Naive thymus-derived CD4-positive, alpha-beta T cell (primary cell): Measurements from ENCODE around the gene LPIN3. TPM values are rescaled to one million over a fixed set of nuclear protein-coding genes. Genes with fewer than 3 reads are reported as not detected.

Experiments
- ATAC-seq: fragments of 150-1000 bp; cut with Tn5 transposase; 2 replicates; pipeline ENCODE4 v1.10.0; 2021; ENCODE audit warnings: mild to moderate bottlenecking, moderate library complexity
- CTCF ChIA-PET: fragments of 350-600 bp; sonication (Branson Sonifier 250); formaldehyde crosslinking; loops from one replicate; lab custom pipeline; 2021; ENCODE audit warnings: antibody characterized with exemption; lab: Charles Lee
- POLR2A ChIA-PET: fragments of 350-600 bp; sonication (Branson Sonifier 250); formaldehyde crosslinking; loops from one replicate; lab custom pipeline; 2021; ENCODE audit warnings: antibody characterized with exemption, inconsistent platforms; lab: Charles Lee
- DNase-seq, 9 donors: peaks; one replicate each; pipeline versions ENCODE4 v3.0.0 to v3.0.0-alpha.2; 2020 to 2022; ENCODE audit warnings: mixed read lengths in 1 of 9
- H3K27ac ChIP-seq: one replicate; pipeline ENCODE4 v1.7.0; 2013; ENCODE audit warnings: mild to moderate bottlenecking, low read depth, low read length, moderate library complexity
- H3K27me3 ChIP-seq, 2 donors: one replicate each; pipeline ENCODE4 v1.7.0; 2013; ENCODE audit warnings: low read length in 2 of 2, mild to moderate bottlenecking in 2 of 2, moderate library complexity in 2 of 2; ENCODE audit not compliant: control insufficient read depth in 2 of 2, insufficient read depth in 2 of 2
- H3K36me3 ChIP-seq, 3 experiments: 1 replicate in 2 of 3; 2 replicates in 1 of 3; pipeline ENCODE4 v1.7.0; 2013; ENCODE audit warnings: low read length in 3 of 3, mild to moderate bottlenecking in 3 of 3, moderate library complexity in 1 of 3; ENCODE audit not compliant: insufficient read depth in 3 of 3, control insufficient read depth in 2 of 3
- H3K4me1 ChIP-seq, 2 donors: one replicate each; pipeline ENCODE4 v1.7.0; 2013; ENCODE audit warnings: low read length in 2 of 2, mild to moderate bottlenecking in 2 of 2, moderate library complexity in 1 of 2; ENCODE audit not compliant: control insufficient read depth in 2 of 2, insufficient read depth in 2 of 2
- H3K4me3 ChIP-seq: 2 replicates; pipeline ENCODE4 v1.7.0; 2013; ENCODE audit warnings: mild to moderate bottlenecking, low read length
- H3K9me3 ChIP-seq, 3 experiments: 1 replicate in 2 of 3; 2 replicates in 1 of 3; pipeline ENCODE4 v1.7.0; 2013; ENCODE audit warnings: low read length in 3 of 3; ENCODE audit not compliant: control insufficient read depth in 2 of 3
- H3K27ac Mint-ChIP-seq, 9 donors: one replicate each; pipeline ENCODE4 v1.8.0; 2020 to 2022; ENCODE audit warnings: mixed read lengths in 9 of 9, mild to moderate bottlenecking in 8 of 9, moderate library complexity in 5 of 9, inconsistent platforms in 2 of 9
- H3K27me3 Mint-ChIP-seq, 5 donors: one replicate each; pipeline ENCODE4 v1.8.0; 2021 to 2022; ENCODE audit warnings: mixed read lengths in 5 of 5, mild to moderate bottlenecking in 1 of 5
- H3K36me3 Mint-ChIP-seq, 5 donors: one replicate each; pipeline ENCODE4 v1.8.0; 2020 to 2022; ENCODE audit warnings: mixed read lengths in 5 of 5, mild to moderate bottlenecking in 3 of 5, inconsistent platforms in 1 of 5
- H3K4me1 Mint-ChIP-seq, 7 donors: one replicate each; pipeline ENCODE4 v1.8.0; 2020 to 2022; ENCODE audit warnings: mixed read lengths in 7 of 7, mild to moderate bottlenecking in 3 of 7, inconsistent platforms in 1 of 7
- H3K4me3 Mint-ChIP-seq, 10 donors: one replicate each; pipeline ENCODE4 v1.8.0; 2020 to 2022; ENCODE audit warnings: mild to moderate bottlenecking in 10 of 10, mixed read lengths in 10 of 10, moderate library complexity in 6 of 10, inconsistent platforms in 2 of 10
- H3K9me3 Mint-ChIP-seq, 11 donors: one replicate each; pipeline ENCODE4 v1.8.0; 2020 to 2022; ENCODE audit warnings: mixed read lengths in 11 of 11, mild to moderate bottlenecking in 4 of 11, inconsistent platforms in 1 of 11, moderate library complexity in 1 of 11
- intact Hi-C, 2 donors: fragments of 100-400 bp; cut with micrococcal nuclease; formaldehyde crosslinking; loops; one replicate each; pipeline ENCODE4 v1.15.1; 2023
- polyA plus RNA-seq, 2 donors: library from polyadenylated mRNA; unstranded; fragments of 300-500 nt; fragmentation: Illumina TruSeq; gene quantifications; one replicate each; pipeline ENCODE4 v1.2.3, GENCODE V29; 2021
- total RNA-seq, 6 experiments: library from RNA in 5 of 6; stranded (reverse) in 5 of 6; gene quantifications; 1 replicate in 5 of 6; 2 replicates in 1 of 6; pipeline ENCODE4 v1.2.3 and lab custom pipeline; 2021 to 2026

The LPIN3 gene
- total and polyA plus RNA-seq, 7 experiments from 2014 or later: 0.10 to 3.0 (median 0.64) TPM; not detected in 1

GRCh38 chr20:41353530-41353929, 12.9 kb downstream of the LPIN3 start:
- H3K4me3 ChIP-seq: no peak overlapping the region
- CTCF ChIA-PET: no interaction called here
- no peak overlapping the region for H3K27ac Mint-ChIP-seq

GRCh38 chr20:41355192-41355591, 14.6 kb downstream of the LPIN3 start:
- no peaks in the 10 kb centered on the region for H3K36me3 ChIP-seq
- Mint-ChIP-seq H3K36me3 (no peaks in the 10 kb centered on the region), H3K27me3 (peaks cover 0 to 3% (median 0%) of the 10 kb centered on the region in 5 donors), H3K4me1 (no peaks in the 10 kb centered on the region), H3K4me3 (no peak overlapping the region), H3K27ac (no peak overlapping the region), H3K9me3 (no peaks in the 10 kb centered on the region)
- no peak overlapping the region for H3K4me3 ChIP-seq
- no peak for ATAC-seq
- ChIA-PET POLR2A (no interaction called here), CTCF (no interaction called here)
- H3K27me3 ChIP-seq: no peaks in the 10 kb centered on the region
- intact Hi-C loops: no loop called here
- no peak for DNase-seq
- H3K9me3 ChIP-seq: no peaks in the 10 kb centered on the region
- no peak overlapping the region for H3K27ac ChIP-seq
- no peaks in the 10 kb centered on the region for H3K4me1 ChIP-seq

More at GRCh38 chr20:41353530-41353929, 12.9 kb downstream of the LPIN3 start:
- no peak overlapping the region for H3K4me3 Mint-ChIP-seq
- ATAC-seq: no peak
- H3K27me3 Mint-ChIP-seq: peaks cover 0 to 3% (median 0%) of the 10 kb centered on the region in 5 donors
- H3K36me3 Mint-ChIP-seq: no peaks in the 10 kb centered on the region
- intact Hi-C loops: no loop called here
- H3K9me3 Mint-ChIP-seq: no peaks in the 10 kb centered on the region
- Histone ChIP-seq H3K27ac (no peak overlapping the region), H3K9me3 (no peaks in the 10 kb centered on the region), H3K36me3 (no peaks in the 10 kb centered on the region), H3K4me1 (no peaks in the 10 kb centered on the region), H3K27me3 (no peaks in the 10 kb centered on the region)
- DNase-seq: no peak
- POLR2A ChIA-PET: no interaction called here
- H3K4me1 Mint-ChIP-seq: no peaks in the 10 kb centered on the region

- H3K36me3 ChIP-seq: no peaks in the 10 kb centered on the region
- H3K27me3 Mint-ChIP-seq: no peaks in the 10 kb centered on the region
- H3K27ac ChIP-seq: no peak overlapping the region
- intact Hi-C loops: no loop called here
- no peak overlapping the region for H3K4me3 Mint-ChIP-seq
- H3K4me1 ChIP-seq: no peaks in the 10 kb centered on the region
- CTCF ChIA-PET: no interaction called here
- H3K9me3 ChIP-seq: no peaks in the 10 kb centered on the region
- no peaks in the 10 kb centered on the region for H3K4me1 Mint-ChIP-seq
- ATAC-seq: no peak
- POLR2A ChIA-PET: interaction anchor here (1.3 kb wide), 1 partner anchor 8 kb away, joined by 3 read pairs; no protein-coding TSS in a partner anchor
- DNase-seq: no peak
- peak overlapping the region in 2 of 9 donors; percentile 4 to 16 for H3K27ac Mint-ChIP-seq
- no peak overlapping the region for H3K4me3 ChIP-seq
- no peaks in the 10 kb centered on the region for H3K9me3 Mint-ChIP-seq
- no peaks in the 10 kb centered on the region for H3K27me3 ChIP-seq
- no peaks in the 10 kb centered on the region for H3K36me3 Mint-ChIP-seq
These were observed 15.1 kb downstream of the LPIN3 start for GRCh38 chr20:41355598-41356203.

GRCh38 chr20:41356951-41357350, 16.3 kb downstream of the LPIN3 start:
- Histone ChIP-seq H3K27me3 (no peaks in the 10 kb centered on the region), H3K36me3 (no peaks in the 10 kb centered on the region), H3K9me3 (no peaks in the 10 kb centered on the region), H3K4me3 (no peak overlapping the region), H3K4me1 (no peaks in the 10 kb centered on the region), H3K27ac (no peak overlapping the region)
- intact Hi-C loops: no loop called here
- DNase-seq (no peak), ATAC-seq (no peak)
- Mint-ChIP-seq H3K4me3 (no peak overlapping the region), H3K4me1 (no peaks in the 10 kb centered on the region), H3K27ac (no peak overlapping the region), H3K36me3 (no peaks in the 10 kb centered on the region), H3K27me3 (no peaks in the 10 kb centered on the region), H3K9me3 (no peaks in the 10 kb centered on the region)
- ChIA-PET POLR2A (interaction anchor here (1.3 kb wide), 1 partner anchor 9 kb away, joined by 3 read pairs; no protein-coding TSS in a partner anchor), CTCF (no interaction called here)

- CTCF ChIA-PET: no interaction called here
- H3K36me3 Mint-ChIP-seq: no peaks in the 10 kb centered on the region
- Histone ChIP-seq H3K27ac (no peak overlapping the region), H3K9me3 (no peaks in the 10 kb centered on the region), H3K27me3 (no peaks in the 10 kb centered on the region), H3K4me1 (no peaks in the 10 kb centered on the region), H3K36me3 (no peaks in the 10 kb centered on the region), H3K4me3 (no peak overlapping the region)
- POLR2A ChIA-PET: no interaction called here
- peak; percentile 12 for ATAC-seq
- H3K27ac Mint-ChIP-seq: no peak overlapping the region
- DNase-seq: no peak
- H3K9me3 Mint-ChIP-seq: no peaks in the 10 kb centered on the region
- H3K4me1 Mint-ChIP-seq: no peaks in the 10 kb centered on the region
- H3K4me3 Mint-ChIP-seq: no peak overlapping the region
- intact Hi-C loops: no loop called here
- no peaks in the 10 kb centered on the region for H3K27me3 Mint-ChIP-seq
These were observed 17.0 kb downstream of the LPIN3 start for GRCh38 chr20:41357424-41358163.

- no peak overlapping the region for H3K4me3 ChIP-seq
- DNase-seq: no peak
- H3K4me1 Mint-ChIP-seq: no peaks in the 10 kb centered on the region
- no peaks in the 10 kb centered on the region for H3K4me1 ChIP-seq
- ChIA-PET CTCF (no interaction called here), POLR2A (no interaction called here)
- no peaks in the 10 kb centered on the region for H3K9me3 ChIP-seq
- H3K27me3 Mint-ChIP-seq: no peaks in the 10 kb centered on the region
- H3K36me3 ChIP-seq: no peaks in the 10 kb centered on the region
- H3K4me3 Mint-ChIP-seq: no peak overlapping the region
- intact Hi-C loops: no loop called here
- no peaks in the 10 kb centered on the region for H3K27me3 ChIP-seq
- H3K27ac ChIP-seq: no peak overlapping the region
- ATAC-seq: no peak
- no peaks in the 10 kb centered on the region for H3K9me3 Mint-ChIP-seq
- no peaks in the 10 kb centered on the region for H3K36me3 Mint-ChIP-seq
- H3K27ac Mint-ChIP-seq: no peak overlapping the region
These were observed 17.6 kb downstream of the LPIN3 start for GRCh38 chr20:41358230-41358629.

- H3K4me3 Mint-ChIP-seq: no peak overlapping the region
These were observed 18.1 kb downstream of the LPIN3 start for GRCh38 chr20:41358717-41359116.

More at GRCh38 chr20:41358717-41359116, 18.1 kb downstream of the LPIN3 start:
- POLR2A ChIA-PET: no interaction called here
- CTCF ChIA-PET: no interaction called here
- no peaks in the 10 kb centered on the region for H3K27me3 ChIP-seq
- no peaks in the 10 kb centered on the region for H3K36me3 ChIP-seq
- no peaks in the 10 kb centered on the region for H3K36me3 Mint-ChIP-seq
- intact Hi-C loops: no loop called here
- no peak for DNase-seq
- no peaks in the 10 kb centered on the region for H3K27me3 Mint-ChIP-seq
- H3K27ac ChIP-seq: no peak overlapping the region
- ATAC-seq: no peak
- H3K4me3 ChIP-seq: no peak overlapping the region
- H3K4me1 ChIP-seq: no peaks in the 10 kb centered on the region
- no peaks in the 10 kb centered on the region for H3K9me3 ChIP-seq
- H3K9me3 Mint-ChIP-seq: no peaks in the 10 kb centered on the region
- no peaks in the 10 kb centered on the region for H3K4me1 Mint-ChIP-seq
- no peak overlapping the region for H3K27ac Mint-ChIP-seq
